Adipose tissue (tissue), 3 donors: ENCODE results near the gene NCAPG2. TPM values are rescaled to one million over a fixed set of nuclear protein-coding genes. Genes with fewer than 3 reads are reported as not detected.

ENCODE experiments used
- H3K27ac ChIP-seq: one replicate; pipeline ENCODE4 v1.5.1; 2013; ENCODE audit warnings: low read depth, low read length
- WGBS, 3 donors: extraction: QIAGEN DNeasy Blood & Tissue Kit; methylation state at CpG; one replicate each; pipeline ENCODE4 v1.1.7; 2013; 5-methylcytosine and 5-hydroxymethylcytosine counted together
- polyA plus RNA-seq, 3 donors: library from polyadenylated mRNA; stranded (reverse); fragments of 200-250 nt; gene quantifications; one replicate each; pipeline ENCODE4 v1.2.3, GENCODE V29; 2013
- donor health status: healthy with polysubstance abuse.
- donor health status: Bipolar disorder and iron deficiency.
- donor health status: healthy.

The NCAPG2 gene, protein sequence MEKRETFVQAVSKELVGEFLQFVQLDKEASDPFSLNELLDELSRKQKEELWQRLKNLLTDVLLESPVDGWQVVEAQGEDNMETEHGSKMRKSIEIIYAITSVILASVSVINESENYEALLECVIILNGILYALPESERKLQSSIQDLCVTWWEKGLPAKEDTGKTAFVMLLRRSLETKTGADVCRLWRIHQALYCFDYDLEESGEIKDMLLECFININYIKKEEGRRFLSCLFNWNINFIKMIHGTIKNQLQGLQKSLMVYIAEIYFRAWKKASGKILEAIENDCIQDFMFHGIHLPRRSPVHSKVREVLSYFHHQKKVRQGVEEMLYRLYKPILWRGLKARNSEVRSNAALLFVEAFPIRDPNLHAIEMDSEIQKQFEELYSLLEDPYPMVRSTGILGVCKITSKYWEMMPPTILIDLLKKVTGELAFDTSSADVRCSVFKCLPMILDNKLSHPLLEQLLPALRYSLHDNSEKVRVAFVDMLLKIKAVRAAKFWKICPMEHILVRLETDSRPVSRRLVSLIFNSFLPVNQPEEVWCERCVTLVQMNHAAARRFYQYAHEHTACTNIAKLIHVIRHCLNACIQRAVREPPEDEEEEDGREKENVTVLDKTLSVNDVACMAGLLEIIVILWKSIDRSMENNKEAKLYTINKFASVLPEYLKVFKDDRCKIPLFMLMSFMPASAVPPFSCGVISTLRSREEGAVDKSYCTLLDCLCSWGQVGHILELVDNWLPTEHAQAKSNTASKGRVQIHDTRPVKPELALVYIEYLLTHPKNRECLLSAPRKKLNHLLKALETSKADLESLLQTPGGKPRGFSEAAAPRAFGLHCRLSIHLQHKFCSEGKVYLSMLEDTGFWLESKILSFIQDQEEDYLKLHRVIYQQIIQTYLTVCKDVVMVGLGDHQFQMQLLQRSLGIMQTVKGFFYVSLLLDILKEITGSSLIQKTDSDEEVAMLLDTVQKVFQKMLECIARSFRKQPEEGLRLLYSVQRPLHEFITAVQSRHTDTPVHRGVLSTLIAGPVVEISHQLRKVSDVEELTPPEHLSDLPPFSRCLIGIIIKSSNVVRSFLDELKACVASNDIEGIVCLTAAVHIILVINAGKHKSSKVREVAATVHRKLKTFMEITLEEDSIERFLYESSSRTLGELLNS
- polyA plus RNA-seq = 1 to 10 TPM; 1.9 to 3.5 (median 3.1) TPM

DNA sequence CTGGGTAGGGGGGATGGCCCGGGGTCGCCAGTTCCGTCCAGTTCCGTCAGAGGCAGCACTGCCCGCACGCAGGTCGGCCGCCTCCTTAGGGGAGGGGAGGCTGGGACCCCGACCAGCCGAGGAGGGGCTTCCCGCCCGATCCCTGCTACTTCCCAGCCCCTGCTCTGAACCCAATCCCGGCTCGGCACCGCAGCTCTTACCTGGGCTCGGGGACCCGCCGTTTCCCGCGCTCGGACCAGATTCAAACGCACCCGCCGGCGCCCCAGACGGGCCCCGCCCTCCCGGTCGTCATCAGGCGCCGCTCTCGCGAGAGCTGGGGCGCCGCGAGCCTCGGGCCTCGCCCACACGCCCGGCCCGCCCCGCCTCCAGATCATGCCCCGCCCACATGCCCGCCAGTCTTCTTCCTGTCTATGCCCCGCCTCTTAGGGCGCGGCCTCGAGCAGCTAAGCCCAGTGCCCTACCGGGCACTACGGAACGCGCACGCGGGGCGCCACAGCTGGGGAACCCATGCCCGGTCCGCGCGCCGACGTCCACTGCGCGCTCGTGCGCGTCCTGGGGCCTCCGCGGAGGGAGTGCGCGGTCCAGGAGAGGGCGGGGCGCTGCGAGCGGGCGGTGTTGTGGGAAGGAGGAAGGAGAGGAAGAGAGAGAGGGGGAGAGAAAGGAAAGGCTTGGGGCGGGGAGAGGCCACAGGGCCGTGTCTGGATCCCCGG lies at the start of gene NCAPG2:
TSS of gene NCAPG2 (minus strand) at position 281 of the 710 bp plus-strand sequence. CDS start 2,905 bp downstream, outside the sequence.
- peak within 1 kb of the TSS; percentile 95 for H3K27ac ChIP-seq
- WGBS, 3 donors = 0 to 1% (median 0%) methylated on average over 56 to 78 of the region's 78 CpGs

DNA sequence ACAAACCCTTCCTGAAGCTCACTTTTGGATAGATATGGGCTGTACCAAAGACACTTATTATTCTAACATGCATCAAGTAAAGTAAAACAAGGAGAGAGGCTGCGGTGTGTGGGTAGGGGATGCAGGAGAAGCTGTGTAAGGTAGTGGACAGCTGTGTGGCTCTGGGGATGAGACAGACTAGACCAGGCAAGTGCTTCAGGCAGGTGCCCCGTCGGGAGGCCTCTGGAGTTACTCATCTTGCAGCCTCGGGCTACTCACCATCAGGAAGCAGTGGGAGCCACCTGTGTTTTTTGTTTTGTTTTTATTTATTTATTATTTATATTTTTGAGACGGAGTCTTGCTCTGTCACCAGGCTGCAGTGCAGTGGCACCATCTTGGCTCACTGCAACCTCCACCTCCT lies 49.3 kb upstream of the NCAPG2 start:
- 95 to 98% (median 96%) methylated on average over 5 of the region's 5 CpGs for WGBS, 3 donors
- no peak overlapping the region for H3K27ac ChIP-seq

DNA sequence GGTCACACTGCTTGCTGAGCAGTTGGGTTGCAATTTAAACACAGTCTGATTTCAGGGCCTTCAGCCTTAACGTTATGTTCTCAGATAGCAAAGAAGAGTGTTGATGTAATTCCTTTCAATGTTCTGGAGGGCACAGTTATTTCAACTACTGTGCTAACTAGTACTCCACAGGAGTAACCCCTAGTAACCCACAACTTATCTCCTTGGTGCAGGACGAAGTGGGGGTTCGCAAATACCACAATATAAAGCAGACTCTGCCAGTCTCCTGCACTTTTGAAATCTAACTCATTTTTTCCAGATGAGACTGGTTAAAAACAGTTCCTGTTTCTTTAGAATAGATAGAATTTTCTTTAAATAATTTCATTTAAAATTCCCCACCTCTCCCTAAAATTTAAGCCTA lies 47.1 kb upstream of the NCAPG2 start:
- 86 to 91% (median 89%) methylated on average over 3 of the region's 3 CpGs for WGBS, 3 donors
- H3K27ac ChIP-seq = no peak overlapping the region

DNA sequence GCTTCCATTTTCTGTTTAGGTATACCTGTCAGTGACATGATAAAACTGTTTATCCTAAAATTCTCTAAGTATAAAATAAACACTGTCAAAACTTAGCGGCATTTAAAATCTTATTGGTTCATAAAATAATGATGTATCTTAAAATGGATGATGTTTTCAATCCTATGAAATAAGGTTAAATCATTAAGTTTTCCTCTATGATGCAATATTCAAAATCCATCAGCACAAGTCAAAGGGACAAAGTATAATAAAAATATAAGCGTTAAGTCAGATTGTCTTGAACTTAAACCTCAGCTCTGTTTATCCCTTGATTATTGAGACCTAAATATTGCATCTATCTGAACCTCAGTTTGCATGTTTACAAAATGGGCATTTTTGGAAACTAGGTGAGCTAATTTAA lies 46.6 kb upstream of the NCAPG2 start:
- WGBS, 3 donors = 90 to 97% (median 92%) methylated on average over 2 of the region's 2 CpGs
- no peak overlapping the region for H3K27ac ChIP-seq

DNA sequence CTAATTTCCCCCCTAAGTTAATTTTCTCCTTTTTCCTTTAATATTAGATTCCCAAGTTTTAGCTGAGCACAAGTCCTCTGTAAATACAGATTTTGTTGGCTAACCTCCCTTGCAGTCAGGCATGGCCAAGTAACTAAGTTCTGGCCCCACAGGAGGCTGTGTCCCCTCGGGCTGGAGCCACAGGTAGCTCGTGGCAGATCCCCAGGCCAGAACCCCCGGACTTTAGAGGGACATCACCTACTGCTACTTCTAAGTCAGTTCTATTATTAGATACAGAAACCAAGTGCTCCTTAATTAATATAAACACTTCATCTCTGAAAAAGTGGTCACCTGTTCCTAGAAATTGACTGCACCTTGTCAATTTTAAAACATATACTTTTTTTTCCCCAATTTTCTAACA lies 46.1 kb upstream of the NCAPG2 start:
- WGBS, 3 donors = 93 to 98% (median 95%) methylated on average over 3 of the region's 3 CpGs
- no peak overlapping the region for H3K27ac ChIP-seq

DNA sequence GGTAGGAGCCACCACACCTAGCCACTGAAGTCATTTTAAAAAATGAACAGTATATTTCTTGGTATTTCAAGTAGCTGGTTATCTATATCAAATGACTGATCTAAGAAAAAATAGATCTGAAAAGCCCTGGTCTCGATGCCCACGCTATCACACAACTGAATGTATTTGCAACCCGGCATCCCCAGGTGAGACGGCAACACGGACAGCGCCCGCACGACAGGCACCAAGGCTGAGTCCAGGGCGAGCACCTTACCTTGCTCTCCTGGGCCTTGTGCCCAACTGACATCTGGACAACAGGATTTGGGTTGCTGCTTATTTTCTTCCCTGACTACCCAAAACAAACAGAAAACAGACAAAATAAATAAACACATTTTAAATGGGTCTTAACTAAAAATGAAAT lies 44.8 kb upstream of the NCAPG2 start:
- WGBS, 3 donors = 95 to 97% (median 96%) methylated on average over 9 of the region's 9 CpGs
- H3K27ac ChIP-seq = no peak overlapping the region

DNA sequence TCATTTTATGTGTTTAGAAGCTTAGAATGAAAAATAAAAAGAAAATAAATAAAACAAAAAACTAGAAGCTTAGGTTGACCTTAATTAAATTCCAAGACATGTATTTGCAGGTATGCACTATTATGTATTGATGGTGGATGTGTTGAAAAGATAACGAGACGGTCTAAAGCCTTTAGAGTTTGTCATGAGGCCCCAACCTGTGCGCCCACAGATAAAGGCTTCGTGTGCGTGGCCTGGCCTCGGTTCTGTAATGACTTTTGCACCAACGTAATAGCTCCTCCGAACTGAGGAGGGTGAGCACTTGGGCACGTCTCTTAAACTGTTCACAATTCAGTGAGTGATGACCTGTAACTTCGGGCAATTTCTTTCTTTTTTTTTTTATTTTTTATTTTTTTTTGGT lies 43.7 kb upstream of the NCAPG2 start:
- 87 to 92% (median 87%) methylated on average over 10 of the region's 10 CpGs for WGBS, 3 donors
- no peak overlapping the region for H3K27ac ChIP-seq

DNA sequence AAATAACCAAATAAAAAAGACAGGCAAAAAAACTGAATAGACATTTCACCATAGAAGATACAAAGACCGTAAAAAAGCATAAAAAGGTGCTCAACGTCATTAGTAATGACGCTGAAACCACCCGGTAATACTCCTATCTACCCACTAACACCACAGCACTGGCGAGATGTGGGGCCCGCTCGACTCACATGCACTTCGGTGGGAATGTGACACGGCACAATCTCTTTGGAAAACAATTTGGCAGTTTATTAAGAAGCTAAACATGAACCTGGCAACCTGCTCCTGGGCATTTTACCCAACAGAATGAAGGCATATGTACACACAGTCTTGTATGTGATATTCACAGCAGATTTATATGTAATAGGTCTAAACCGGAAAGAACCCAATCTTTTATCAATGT lies 42.8 kb upstream of the NCAPG2 start:
- 94 to 97% (median 96%) methylated on average over 10 of the region's 10 CpGs for whole genome bisulfite sequencing, 3 donors
- no peak overlapping the region for H3K27ac ChIP-seq

DNA sequence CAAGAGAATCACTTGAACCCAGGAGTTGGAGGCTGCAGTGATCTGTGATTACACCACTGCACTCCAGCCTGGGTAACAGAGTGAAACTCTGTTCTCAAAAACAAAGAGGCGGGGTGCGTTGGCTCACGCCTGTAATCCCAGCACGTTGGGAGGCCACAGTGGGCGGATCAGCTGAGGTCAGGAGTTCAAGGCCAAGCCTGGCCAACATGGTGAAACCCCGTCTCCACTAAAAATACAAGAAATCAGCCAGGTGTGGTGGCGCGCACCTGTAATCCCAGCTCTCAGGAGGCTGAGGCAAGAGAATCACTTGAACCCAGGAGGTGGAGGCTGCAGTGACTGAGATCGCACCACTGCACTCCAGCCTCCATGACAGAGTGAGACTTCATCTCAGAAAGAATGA lies 42.4 kb upstream of the NCAPG2 start:
- no peak overlapping the region for H3K27ac ChIP-seq
- WGBS, 3 donors = 87 to 90% (median 89%) methylated on average over 9 of the region's 9 CpGs

DNA sequence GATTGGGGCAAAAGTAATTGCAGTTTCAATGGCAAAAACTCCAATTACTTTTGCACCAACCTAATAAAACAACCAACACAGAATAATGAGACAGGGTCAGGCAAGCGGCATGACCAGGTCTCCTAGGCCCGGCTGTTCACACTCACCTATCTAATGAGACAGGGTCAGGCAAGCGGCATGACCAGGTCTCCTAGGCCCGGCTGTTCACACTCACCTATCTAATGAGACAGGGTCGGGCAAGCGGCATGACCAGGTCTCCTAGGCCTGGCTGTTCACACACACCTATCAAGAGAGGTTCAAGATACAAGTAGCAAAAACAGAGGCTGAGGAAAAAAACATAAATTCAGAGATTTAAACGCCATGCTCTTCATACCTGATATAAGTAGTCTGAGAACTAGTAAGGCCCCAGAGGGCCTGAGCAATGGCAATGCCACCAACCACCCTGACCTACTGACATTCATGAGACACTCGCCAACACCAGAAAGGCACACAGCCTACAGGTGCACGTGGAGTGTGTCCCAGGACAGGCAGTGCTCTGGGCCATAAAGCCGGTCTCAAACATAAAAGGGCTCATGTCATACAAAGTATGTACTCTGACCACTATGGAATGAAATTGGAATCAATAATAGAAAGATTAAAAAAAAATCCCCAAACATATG lies 40.6 kb upstream of the NCAPG2 start:
- 80 to 91% (median 83%) methylated on average over 9 to 10 of the region's 10 CpGs for WGBS, 3 donors
- no peak overlapping the region for H3K27ac ChIP-seq

DNA sequence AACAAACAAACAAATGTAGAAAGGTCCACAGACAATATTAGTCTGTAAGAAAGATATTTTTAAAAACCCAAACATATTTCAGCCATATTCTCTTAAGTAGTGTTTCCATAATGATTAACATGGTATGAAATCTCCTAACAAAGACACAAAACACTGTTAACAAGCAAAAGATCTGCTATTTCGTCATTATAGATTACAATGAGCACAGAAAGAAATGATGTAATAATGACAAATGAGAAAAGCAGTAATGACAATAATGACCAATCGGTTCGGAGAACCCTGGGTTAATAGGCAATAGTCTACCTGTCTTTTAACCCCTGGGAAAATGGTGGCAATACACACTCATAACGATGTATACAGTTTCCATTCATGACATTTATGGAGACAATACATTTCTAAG lies 39.5 kb upstream of the NCAPG2 start:
- WGBS, 3 donors = 88 to 92% (median 88%) methylated on average over 4 of the region's 4 CpGs
- H3K27ac ChIP-seq = no peak overlapping the region

DNA sequence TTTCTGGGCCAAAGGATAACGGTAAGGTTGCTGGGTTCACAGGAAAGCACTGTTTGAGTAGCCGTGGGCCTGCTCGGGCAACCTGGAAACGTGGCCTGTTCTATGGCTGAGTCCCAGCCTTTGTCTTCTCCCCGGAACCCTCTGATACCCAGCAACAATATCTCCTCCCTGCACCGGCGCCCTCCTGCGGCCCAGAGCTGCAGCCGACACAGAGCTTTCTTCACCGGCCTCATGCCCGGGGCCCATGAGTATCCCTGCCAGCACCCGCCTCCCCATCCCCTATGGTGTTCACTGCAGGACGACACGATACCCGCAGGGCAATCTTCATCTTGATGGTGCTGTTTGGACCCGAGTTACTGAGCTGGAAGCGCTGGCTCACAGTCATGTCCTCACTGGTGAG lies 38.6 kb upstream of the NCAPG2 start:
- WGBS, 3 donors = 91 to 94% (median 94%) methylated on average over 17 of the region's 17 CpGs
- H3K27ac ChIP-seq = no peak overlapping the region

DNA sequence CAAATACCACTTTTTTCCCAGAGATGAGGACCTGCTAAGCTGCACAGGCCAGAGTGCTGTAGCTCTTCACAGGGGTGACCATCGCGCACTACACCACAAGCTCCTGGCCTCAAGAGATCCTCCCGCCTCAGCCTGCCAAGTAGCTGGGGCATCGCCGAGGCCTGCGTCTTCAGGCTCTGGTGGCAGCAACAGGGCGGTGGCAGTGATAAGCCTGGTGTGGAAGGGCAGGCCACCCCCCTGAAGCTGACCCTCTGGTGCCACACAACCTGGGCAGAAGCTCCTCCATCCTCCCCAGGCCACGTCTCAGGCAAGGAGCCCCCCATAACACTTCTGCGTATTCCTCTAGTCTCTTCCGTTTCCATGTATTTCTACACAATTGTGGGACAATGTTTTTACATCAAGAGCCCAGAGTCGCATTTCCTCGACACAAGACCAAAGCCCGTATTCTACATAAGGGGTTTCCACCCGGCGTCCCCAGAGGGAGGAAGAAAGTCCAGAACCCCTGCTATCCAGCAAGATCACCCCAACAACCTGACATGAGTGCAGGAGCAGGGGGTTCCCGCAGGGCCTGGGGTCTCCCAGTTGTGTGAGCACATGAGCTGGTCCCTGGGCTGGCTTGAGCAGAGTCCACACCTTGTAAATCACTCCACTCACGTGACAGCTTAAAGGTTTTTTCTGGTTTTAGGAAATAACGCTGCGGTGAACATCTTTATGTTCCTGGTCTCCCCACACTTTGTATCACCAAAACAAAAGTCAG lies 37.6 kb upstream of the NCAPG2 start:
- 95 to 97% (median 96%) methylated on average over 19 of the region's 19 CpGs for WGBS, 3 donors
- no peak overlapping the region for H3K27ac ChIP-seq

DNA sequence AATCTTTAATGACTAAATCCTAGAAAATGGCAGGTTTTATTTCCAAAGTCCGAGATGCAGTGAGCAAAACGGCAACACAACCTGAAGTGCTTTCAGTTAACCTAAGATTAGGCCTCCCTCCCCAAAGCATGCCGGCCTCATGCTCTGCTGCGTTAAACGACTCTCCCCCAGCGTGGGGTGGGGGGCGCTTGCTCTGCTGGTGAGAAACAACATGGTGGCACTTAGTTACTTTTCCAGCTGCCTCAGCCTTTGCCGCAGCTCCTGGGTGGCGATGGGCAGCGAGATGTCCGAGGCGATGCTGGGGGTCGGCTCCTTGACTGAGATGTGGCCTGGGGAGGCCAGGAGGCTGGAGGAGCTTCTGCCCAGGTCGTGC lies 36.7 kb upstream of the NCAPG2 start:
- no peak overlapping the region for H3K27ac ChIP-seq
- WGBS, 3 donors = 93 to 95% (median 95%) methylated on average over 14 of the region's 14 CpGs

DNA sequence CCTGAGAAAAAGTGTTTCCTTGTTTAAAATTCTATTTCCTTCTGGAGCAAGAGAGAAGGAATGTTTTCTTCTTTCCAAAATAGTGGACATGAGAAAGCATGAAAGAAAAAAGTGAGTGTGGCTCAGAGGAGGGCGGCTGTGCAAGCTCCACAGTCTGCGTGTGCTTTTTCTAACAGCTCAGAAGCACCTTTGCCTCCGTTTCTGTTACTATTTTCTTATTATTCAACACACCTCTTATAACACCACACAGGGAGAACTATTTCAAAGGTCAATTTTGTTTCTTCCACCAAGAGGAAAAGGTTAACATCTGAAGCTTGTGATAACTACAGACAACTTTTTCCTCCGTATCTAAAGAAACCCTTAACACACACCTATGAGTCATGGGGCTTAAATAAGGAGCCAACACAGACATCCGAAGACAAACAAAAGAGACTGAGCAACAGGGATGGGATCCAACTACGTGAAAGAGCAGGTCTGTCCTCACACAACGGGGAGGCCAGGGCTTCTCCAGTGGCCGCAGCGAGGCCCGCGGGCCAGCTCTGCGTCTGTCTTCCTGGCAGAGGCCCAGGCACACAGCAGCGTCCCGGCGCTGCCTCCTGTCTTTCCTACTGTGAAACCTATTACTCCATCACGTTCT lies 36.2 kb upstream of the NCAPG2 start:
- 76 to 79% (median 78%) methylated on average over 16 of the region's 16 CpGs for WGBS, 3 donors
- H3K27ac ChIP-seq = no peak overlapping the region

DNA sequence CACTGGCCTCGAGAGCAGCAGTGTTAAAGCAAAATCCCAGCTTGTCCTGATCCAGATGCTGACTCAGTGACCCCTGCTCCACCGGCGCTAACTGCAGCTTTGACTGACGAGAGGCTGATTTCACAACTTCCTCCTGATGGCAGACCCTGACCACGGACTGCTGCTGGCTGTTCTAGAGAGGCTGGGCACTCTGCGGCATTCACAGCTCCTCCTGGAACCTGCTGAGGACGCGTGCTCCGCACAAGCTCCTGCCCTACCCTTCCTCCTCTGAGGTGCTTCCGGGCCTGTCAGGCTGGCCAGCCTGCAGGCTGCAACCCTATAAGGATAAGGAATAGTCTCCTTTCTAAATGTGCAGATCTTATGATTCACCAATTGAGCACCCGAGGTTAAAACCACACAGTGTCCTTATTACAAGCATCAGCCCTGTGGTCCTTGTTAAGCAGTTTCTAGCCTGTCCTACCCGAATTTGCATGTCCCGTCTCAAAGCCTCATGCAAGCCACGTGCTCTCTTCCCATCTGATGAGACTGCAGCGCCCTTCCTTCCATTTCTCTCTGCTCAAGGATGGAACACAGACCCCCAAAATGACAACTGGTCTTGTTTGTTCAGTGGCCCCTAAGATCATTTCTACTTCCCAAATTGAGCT lies 35.5 kb upstream of the NCAPG2 start:
- H3K27ac ChIP-seq = no peak overlapping the region
- WGBS, 3 donors = 36 to 78% (median 45%) methylated on average over 15 of the region's 15 CpGs
